CD14-positive monocyte (primary cell): ENCODE measurements around the gene SNX32. TPM values are rescaled to one million over a fixed set of nuclear protein-coding genes. Genes with fewer than 3 reads are reported as not detected.

Experiments used
- DNase-seq, 3 donors: peaks; one replicate each; pipeline ENCODE4 v3.0.0-alpha.2; 2011 to 2022
- H2AFZ ChIP-seq: 2 replicates; pipeline ENCODE4 v1.6.0; 2012; ENCODE audit warnings: mild to moderate bottlenecking, low read depth, low read length, inconsistent platforms; ENCODE audit not compliant: insufficient read depth, poor library complexity, severe bottlenecking
- H3K27ac ChIP-seq, 2 donors: 1 replicate in 1 of 2; 2 replicates in 1 of 2; pipeline ENCODE4 v1.5.1; 2012 to 2013; ENCODE audit warnings: low read length in 2 of 2, control low read depth in 1 of 2, inconsistent platforms in 1 of 2, low read depth in 1 of 2, mild to moderate bottlenecking in 1 of 2
- H3K27me3 ChIP-seq, 2 donors: one replicate each; pipeline versions ENCODE4 v1.6.0 to v1.6.1; 2011 to 2013; ENCODE audit warnings: low read length in 2 of 2; ENCODE audit not compliant: control insufficient read depth in 2 of 2, insufficient read depth in 2 of 2
- H3K36me3 ChIP-seq, 2 donors: replicated peaks in 1 of 2; 1 replicate in 1 of 2; 2 replicates in 1 of 2; pipeline versions ENCODE4 v1.5.1 to v1.6.1; 2012 to 2013; ENCODE audit warnings: low read length in 2 of 2, control low read depth in 1 of 2, inconsistent platforms in 1 of 2, mild to moderate bottlenecking in 1 of 2; ENCODE audit not compliant: insufficient read depth in 2 of 2, control insufficient read depth in 1 of 2
- H3K4me1 ChIP-seq, 2 donors: 1 replicate in 1 of 2; 2 replicates in 1 of 2; pipeline versions ENCODE4 v1.5.1 to v1.6.1; 2012 to 2013; ENCODE audit warnings: low read length in 2 of 2, control low read depth in 1 of 2, inconsistent platforms in 1 of 2, mild to moderate bottlenecking in 1 of 2, moderate library complexity in 1 of 2; ENCODE audit not compliant: insufficient read depth in 2 of 2, control insufficient read depth in 1 of 2
- H3K4me2 ChIP-seq: replicated peaks from 2 replicates; pipeline ENCODE3; 2012; ENCODE audit warnings: low read length, moderate library complexity, mild to moderate bottlenecking; ENCODE audit not compliant: poor library complexity, severe bottlenecking; ENCODE audit errors: extremely low read depth
- H3K4me3 ChIP-seq, 3 experiments: fragments of 200-600 bp in 1 of 3; sonication (generic) in 1 of 3; replicated peaks in 1 of 3; 1 replicate in 2 of 3; 2 replicates in 1 of 3; pipeline ENCODE4 v1.5.1; 2011 to 2013; ENCODE audit warnings: low read length in 3 of 3, mild to moderate bottlenecking in 3 of 3, control low read depth in 2 of 3, low read depth in 2 of 3, inconsistent platforms in 1 of 3, moderate library complexity in 1 of 3
- H3K79me2 ChIP-seq: 2 replicates; pipeline ENCODE4 v1.6.0; 2012; ENCODE audit warnings: mild to moderate bottlenecking, control low read depth, inconsistent platforms, low read length, moderate library complexity; ENCODE audit not compliant: insufficient read depth
- H3K9ac ChIP-seq: 2 replicates; pipeline ENCODE4 v1.6.0; 2017; ENCODE audit warnings: low read length, mild to moderate bottlenecking; ENCODE audit not compliant: insufficient read depth, poor library complexity, severe bottlenecking
- H3K9me3 ChIP-seq, 2 donors: replicated peaks in 1 of 2; 1 replicate in 1 of 2; 2 replicates in 1 of 2; pipeline versions ENCODE4 v1.5.1 to v1.6.1; 2012 to 2013; ENCODE audit warnings: low read length in 2 of 2, control low read depth in 1 of 2; ENCODE audit not compliant: control insufficient read depth in 1 of 2, insufficient read depth in 1 of 2
- H4K20me1 ChIP-seq: 2 replicates; pipeline ENCODE4 v1.6.0; 2012; ENCODE audit warnings: mild to moderate bottlenecking, low read length, control low read depth, moderate library complexity; ENCODE audit not compliant: insufficient read depth
- H3K27ac Mint-ChIP-seq, 7 donors: one replicate each; pipeline ENCODE4 v1.8.0; 2020; ENCODE audit warnings: mild to moderate bottlenecking in 7 of 7, mixed read lengths in 7 of 7, moderate library complexity in 6 of 7, inconsistent platforms in 2 of 7
- H3K27me3 Mint-ChIP-seq, 3 donors: one replicate each; pipeline ENCODE4 v1.8.0; 2021 to 2022; ENCODE audit warnings: low read depth in 3 of 3, mild to moderate bottlenecking in 3 of 3, mixed read lengths in 3 of 3, moderate library complexity in 3 of 3, inconsistent platforms in 1 of 3
- H3K36me3 Mint-ChIP-seq, 2 donors: one replicate each; pipeline ENCODE4 v1.8.0; 2020; ENCODE audit warnings: mixed read lengths in 2 of 2, inconsistent platforms in 1 of 2, mild to moderate bottlenecking in 1 of 2
- H3K4me1 Mint-ChIP-seq: one replicate; pipeline ENCODE4 v1.8.0; 2020; ENCODE audit warnings: mild to moderate bottlenecking, mixed read lengths
- H3K4me3 Mint-ChIP-seq, 2 donors: one replicate each; pipeline ENCODE4 v1.8.0; 2020; ENCODE audit warnings: mild to moderate bottlenecking in 2 of 2, mixed read lengths in 2 of 2, moderate library complexity in 1 of 2
- H3K9me3 Mint-ChIP-seq, 7 donors: one replicate each; pipeline ENCODE4 v1.8.0; 2020 to 2022; ENCODE audit warnings: mixed read lengths in 7 of 7, mild to moderate bottlenecking in 6 of 7, moderate library complexity in 6 of 7, inconsistent platforms in 2 of 7
- CTCF ChIP-seq: fragments of 200-600 bp; IDR thresholded peaks from one replicate; pipeline ENCODE4 v1.8.0; 2022; ENCODE audit warnings: antibody characterized with exemption, mild to moderate bottlenecking
- WGBS: methylation state at CpG from one replicate; pipeline ENCODE4 v1.1.5; 2013; ENCODE audit warnings: missing lambda C conversion rate; ENCODE audit not compliant: insufficient coverage; 5-methylcytosine and 5-hydroxymethylcytosine counted together
- intact Hi-C, 2 donors: fragments of 100-400 bp; cut with micrococcal nuclease; formaldehyde crosslinking; loops; one replicate each; pipeline versions ENCODE4 v1.15.0 to v1.15.1; 2023
- polyA plus RNA-seq, 3 donors: library from polyadenylated mRNA; depleted of rRNA in 1 of 3; unstranded in 2 of 3; stranded (reverse) in 1 of 3; fragments of 300-500 nt in 2 of 3; fragments of >200 nt in 1 of 3; fragmentation: Illumina TruSeq in 2 of 3; gene quantifications; 1 replicate in 2 of 3; 2 replicates in 1 of 3; pipeline ENCODE4 v1.2.3, GENCODE V29; 2012 to 2021

Gene SNX32
- polyA plus RNA-seq, 3 donors, result 0.07 to 0.40 (median 0.12) TPM

GRCh38 chr11:65806979-65807378, 26.8 kb upstream of the SNX32 start:
- H3K36me3 ChIP-seq, result no peaks in the 10 kb centered on the region
- H3K79me2 ChIP-seq, result no peaks in the 10 kb centered on the region
- Mint-ChIP-seq H3K36me3 (no peaks in the 10 kb centered on the region), H3K4me1 (peaks cover 18% of the 10 kb centered on the region), H3K27ac (no peak overlapping the region), H3K4me3 (no peak overlapping the region), H3K27me3 (peaks cover 36 to 59% (median 44%) of the 10 kb centered on the region in 3 donors), H3K9me3 (peaks cover 0 to 5% (median 1%) of the 10 kb centered on the region in 7 donors)
- no peak for DNase-seq
- no peak overlapping the region for H3K4me2 ChIP-seq
- TF ChIP-seq CTCF, result no peak
- H3K4me1 ChIP-seq, result peaks cover 5 to 9% of the 10 kb centered on the region in 2 donors
- intact Hi-C loops, result no loop called here
- 85% methylated on average over 6 of the region's 6 CpGs for WGBS
- no peak overlapping the region for H3K9ac ChIP-seq
- no peaks in the 10 kb centered on the region for H4K20me1 ChIP-seq
- H3K27me3 ChIP-seq, result peaks cover 0 to 20% of the 10 kb centered on the region in 2 donors
- H3K9me3 ChIP-seq, result no peaks in the 10 kb centered on the region
- no peak overlapping the region for H3K27ac ChIP-seq
- H2AFZ ChIP-seq, result no peak overlapping the region
- no peak overlapping the region for H3K4me3 ChIP-seq

- no peaks in the 10 kb centered on the region for H4K20me1 ChIP-seq
- H3K4me1 Mint-ChIP-seq, result peaks cover 13% of the 10 kb centered on the region
- H3K4me1 ChIP-seq, result no peaks in the 10 kb centered on the region
- H3K4me2 ChIP-seq, result no peak overlapping the region
- no peak overlapping the region for H3K27ac Mint-ChIP-seq
- DNase-seq, result no peak
- peak overlapping the region in 1 of 2 donors; percentile 8 for H3K4me3 Mint-ChIP-seq
- H3K4me3 ChIP-seq, result no peak overlapping the region
- peaks cover 23 to 42% (median 35%) of the 10 kb centered on the region in 3 donors for H3K27me3 Mint-ChIP-seq
- no peaks in the 10 kb centered on the region for H3K9me3 ChIP-seq
- H3K27me3 ChIP-seq, result peaks cover 0 to 10% of the 10 kb centered on the region in 2 donors
- no peak for TF ChIP-seq CTCF
- H2AFZ ChIP-seq, result no peak overlapping the region
- no peak overlapping the region for H3K9ac ChIP-seq
- intact Hi-C loops, result no loop called here
- 78% methylated on average over 13 of the region's 20 CpGs for WGBS
- H3K9me3 Mint-ChIP-seq, result peaks cover 0 to 2% (median under 1%) of the 10 kb centered on the region in 7 donors
- no peaks in the 10 kb centered on the region for H3K36me3 ChIP-seq
- H3K79me2 ChIP-seq, result no peaks in the 10 kb centered on the region
- H3K27ac ChIP-seq, result no peak overlapping the region
- H3K36me3 Mint-ChIP-seq, result peaks cover 0 to 2% of the 10 kb centered on the region in 2 donors
These were observed 24.9 kb upstream of the SNX32 start for GRCh38 chr11:65808744-65809341.
